HEK293T (cell line): ENCODE data around the gene MCF2L.

Experiments used
- CTCF ChIA-PET: fragments of 350-600 bp; formaldehyde crosslinking; extraction: SDS; loops from one replicate; lab custom pipeline; 2021; ENCODE audit warnings: antibody characterized with exemption, inconsistent platforms; lab: Yijun Ruan, JAX
- POLR2A ChIA-PET: fragments of 350-600 bp; formaldehyde crosslinking; extraction: SDS; loops from one replicate; lab custom pipeline; 2020; ENCODE audit warnings: antibody characterized with exemption, inconsistent platforms; lab: Yijun Ruan, JAX
- DNase-seq: peaks from one replicate; pipeline ENCODE4 v3.0.0; 2012; ENCODE audit warnings: mixed read lengths; ENCODE audit errors: extremely low spot score
- ARNT ChIP-seq: fragments of 450-650 bp; IDR thresholded peaks from 2 replicates; pipeline ENCODE4 v1.6.1; 2017; ENCODE audit warnings: mild to moderate bottlenecking
- BHLHE40 ChIP-seq: fragments of 450-650 bp; IDR thresholded peaks from 2 replicates; pipeline ENCODE4 v1.6.1; 2016; ENCODE audit warnings: mild to moderate bottlenecking, moderate library complexity, borderline replicate concordance
- CTBP1 ChIP-seq: fragments of 450-650 bp; IDR thresholded peaks from 2 replicates; pipeline ENCODE4 v1.6.1; 2016; ENCODE audit warnings: borderline replicate concordance
- ELF4 ChIP-seq: fragments of 450-650 bp; IDR thresholded peaks from 2 replicates; pipeline ENCODE4 v1.6.1; 2017; ENCODE audit warnings: antibody characterized with exemption
- FOXA1 ChIP-seq: fragments of 450-650 bp; IDR thresholded peaks from 2 replicates; pipeline ENCODE4 v1.6.1; 2016; ENCODE audit warnings: mild to moderate bottlenecking
- FOXK2 ChIP-seq: fragments of 450-650 bp; IDR thresholded peaks from 2 replicates; pipeline ENCODE4 v1.6.1; 2016; ENCODE audit warnings: mild to moderate bottlenecking
- FOXM1 ChIP-seq: fragments of 450-650 bp; IDR thresholded peaks from 2 replicates; pipeline ENCODE4 v1.6.1; 2017; ENCODE audit warnings: mild to moderate bottlenecking, borderline replicate concordance
- HDGF ChIP-seq: fragments of 450-650 bp; IDR thresholded peaks from 2 replicates; pipeline ENCODE4 v1.6.1; 2017; ENCODE audit warnings: antibody characterized with exemption, borderline replicate concordance
- L3MBTL2 ChIP-seq: fragments of 450-650 bp; conservative IDR thresholded peaks from 2 replicates; pipeline ENCODE4 v1.6.1; 2016; ENCODE audit warnings: mild to moderate bottlenecking
- LEF1 ChIP-seq: fragments of 450-650 bp; IDR thresholded peaks from 2 replicates; pipeline ENCODE4 v1.6.1; 2017; ENCODE audit warnings: mild to moderate bottlenecking, borderline replicate concordance
- NFRKB ChIP-seq: fragments of 450-650 bp; IDR thresholded peaks from 2 replicates; pipeline ENCODE4 v1.6.1; 2016; ENCODE audit warnings: mild to moderate bottlenecking, moderate library complexity
- SP1 ChIP-seq: fragments of 450-650 bp; IDR thresholded peaks from 2 replicates; pipeline ENCODE4 v1.6.1; 2017
- SUZ12 ChIP-seq: fragments of 450-650 bp; IDR thresholded peaks from 2 replicates; pipeline ENCODE4 v1.6.1; 2016; ENCODE audit warnings: mild to moderate bottlenecking
- TARDBP ChIP-seq: fragments of 450-650 bp; IDR thresholded peaks from 2 replicates; pipeline ENCODE4 v1.6.1; 2016
- ZNF384 ChIP-seq: fragments of 450-650 bp; IDR thresholded peaks from 2 replicates; pipeline ENCODE4 v1.6.1; 2016
- TF ChIP-seq, protein P1 (sequence below): fragments of 450-650 bp; IDR thresholded peaks from 2 replicates; pipeline ENCODE4 v1.6.1; 2016

The MCF2L gene

DNA sequence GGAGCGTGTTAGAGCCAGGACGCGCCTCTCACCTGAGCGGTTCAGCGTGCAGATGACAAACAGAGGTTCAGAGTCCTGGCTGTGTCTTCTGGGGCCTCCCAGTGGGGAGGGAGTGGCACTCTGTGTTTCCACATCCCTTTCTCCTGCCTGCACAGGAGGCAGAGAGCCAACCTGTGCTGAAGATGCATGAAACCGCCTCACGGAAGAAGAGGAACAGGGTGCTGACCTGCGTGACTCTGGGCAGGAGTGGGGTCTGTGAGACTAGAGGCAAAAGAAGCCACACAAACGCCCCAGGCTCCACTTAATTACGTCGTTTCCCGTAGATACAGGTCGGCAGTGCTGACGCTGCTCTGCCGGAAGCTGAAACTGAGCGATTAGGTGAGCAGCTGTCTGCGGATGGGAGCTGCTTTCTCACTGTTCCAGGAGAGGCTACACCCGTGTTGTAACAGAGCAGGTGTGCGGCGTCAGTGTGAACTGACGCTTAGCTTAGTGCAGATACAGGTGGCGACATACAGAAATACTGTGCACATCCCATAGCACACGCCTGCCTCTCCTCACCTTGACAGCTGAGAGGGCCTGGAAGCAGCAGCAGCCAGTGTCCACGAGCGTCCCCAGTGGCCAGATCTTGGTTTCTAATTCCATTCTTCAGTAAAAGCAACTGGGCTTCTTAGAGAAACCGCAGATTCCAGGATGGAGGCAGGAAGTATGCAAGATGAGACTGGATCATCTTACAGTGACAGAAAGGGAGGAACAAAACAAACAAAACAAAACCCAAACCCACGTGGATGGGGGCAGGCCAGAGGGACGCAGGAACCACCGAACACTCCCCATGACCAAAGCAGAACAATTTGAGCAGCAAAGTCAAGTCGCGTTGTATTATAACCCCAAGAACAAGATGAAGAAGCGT is 37.7 kb upstream of the MCF2L start:
- DNase-seq = peak; percentile 61
- POLR2A ChIA-PET = no interaction called here
- CTCF ChIA-PET = interaction anchor here (0.5 to 2.2 kb wide), 12 partner anchors 9 to 291 kb away, joined by 3 to 9 read pairs (median 4); no protein-coding TSS in a partner anchor
- TF ChIP-seq LEF1 (no peak), FOXM1 (no peak), L3MBTL2 (no peak)

DNA sequence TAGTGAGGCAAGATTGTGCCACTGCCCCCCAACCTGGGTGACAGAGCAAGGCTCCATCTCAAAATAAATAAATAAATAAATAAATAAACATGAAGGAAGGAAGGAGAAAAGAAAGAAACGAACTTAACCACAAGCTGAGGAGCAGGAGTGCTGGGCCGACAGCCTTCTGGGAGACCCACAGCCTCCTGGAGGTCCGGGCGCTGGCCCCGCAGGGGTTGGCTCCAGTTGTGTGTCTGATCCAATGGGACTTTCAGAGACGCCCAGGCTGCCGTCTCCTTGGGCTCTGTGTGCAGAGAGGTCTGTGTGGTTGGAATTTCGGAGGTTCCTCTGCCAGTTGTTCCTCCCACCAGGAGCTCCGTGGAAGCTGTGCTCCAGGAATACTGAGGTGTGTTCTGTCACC is 36.0 kb upstream of the MCF2L start:
- TF ChIP-seq ARNT (no peak), TARDBP (no peak), SP1 (no peak), FOXA1 (no peak), FOXM1 (no peak), NFRKB (no peak), CTBP1 (no peak), BHLHE40 (no peak), SUZ12 (no peak), FOXK2 (no peak), HDGF (no peak), ZNF384 (no peak), ELF4 (no peak), L3MBTL2 (no peak)
- TF ChIP-seq, protein P1, sequence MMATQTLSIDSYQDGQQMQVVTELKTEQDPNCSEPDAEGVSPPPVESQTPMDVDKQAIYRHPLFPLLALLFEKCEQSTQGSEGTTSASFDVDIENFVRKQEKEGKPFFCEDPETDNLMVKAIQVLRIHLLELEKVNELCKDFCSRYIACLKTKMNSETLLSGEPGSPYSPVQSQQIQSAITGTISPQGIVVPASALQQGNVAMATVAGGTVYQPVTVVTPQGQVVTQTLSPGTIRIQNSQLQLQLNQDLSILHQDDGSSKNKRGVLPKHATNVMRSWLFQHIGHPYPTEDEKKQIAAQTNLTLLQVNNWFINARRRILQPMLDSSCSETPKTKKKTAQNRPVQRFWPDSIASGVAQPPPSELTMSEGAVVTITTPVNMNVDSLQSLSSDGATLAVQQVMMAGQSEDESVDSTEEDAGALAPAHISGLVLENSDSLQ = no peak
- POLR2A ChIA-PET = no interaction called here

DNA sequence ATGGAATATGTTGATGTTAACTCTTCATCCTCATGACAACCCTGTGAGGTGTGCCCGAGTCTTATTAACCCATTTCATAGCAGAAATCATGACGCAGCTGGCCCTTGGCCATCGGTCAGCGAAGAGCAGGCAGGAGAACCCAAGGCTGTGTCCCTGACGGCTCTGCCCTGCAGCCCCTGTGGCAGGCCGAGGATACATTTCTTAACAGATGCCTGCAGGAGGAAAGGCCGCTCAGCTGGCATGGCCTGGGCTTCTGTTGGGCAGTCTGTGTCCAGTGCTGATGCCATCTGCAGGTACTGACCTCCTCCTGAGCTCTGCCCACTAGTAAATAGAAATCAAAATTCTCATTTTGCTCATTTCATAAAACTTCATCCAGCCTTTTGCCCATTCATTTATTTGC is 35.4 kb upstream of the MCF2L start:
- CTCF ChIA-PET = interaction anchor here (1.6 kb wide), 1 partner anchor 9 kb away, joined by 4 read pairs; no protein-coding TSS in a partner anchor
- no peak for TF ChIP-seq NFRKB
- TF ChIP-seq FOXK2 = no peak
- TF ChIP-seq SUZ12 = no peak
- TF ChIP-seq SP1 = no peak
- TF ChIP-seq FOXM1 = no peak
- no peak for TF ChIP-seq L3MBTL2
- no peak for TF ChIP-seq ARNT
- no peak for TF ChIP-seq CTBP1
- no peak for TF ChIP-seq BHLHE40
- no peak for TF ChIP-seq LEF1
- no peak for TF ChIP-seq TARDBP
- TF ChIP-seq ELF4 = no peak
- TF ChIP-seq, protein P1 = no peak
- TF ChIP-seq ZNF384 = no peak
- no peak for TF ChIP-seq FOXA1
- DNase-seq = no peak
- POLR2A ChIA-PET = no interaction called here

More for the DNA sequence above, 36.0 kb upstream of the MCF2L start:
- CTCF ChIA-PET = interaction anchor here (1.6 to 2.2 kb wide), 3 partner anchors 10 to 59 kb away, joined by 4 to 9 read pairs (median 8); no protein-coding TSS in a partner anchor
- no peak for DNase-seq

DNA sequence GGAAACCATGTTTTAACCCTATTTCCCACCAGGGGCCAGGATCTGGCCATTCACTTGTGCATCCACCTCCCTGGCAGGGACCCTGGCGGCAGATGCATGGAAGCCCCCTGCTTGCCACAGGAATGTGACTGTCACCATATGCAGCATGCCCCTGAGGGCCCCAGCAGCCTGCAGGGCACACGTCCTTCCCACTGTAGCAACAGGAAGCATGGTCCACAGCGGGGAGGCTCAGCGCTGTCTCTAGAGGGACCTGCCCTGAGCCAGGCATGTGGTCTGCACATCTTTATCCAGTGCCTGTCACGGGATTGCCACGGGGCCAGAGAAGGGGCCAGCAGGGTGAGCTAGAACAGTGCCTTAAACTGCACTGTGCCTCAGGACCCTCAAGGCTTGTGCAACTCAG is 34.9 kb upstream of the MCF2L start:
- ChIA-PET POLR2A (no interaction called here), CTCF (interaction anchor here (1.6 kb wide), 1 partner anchor 9 kb away, joined by 4 read pairs; no protein-coding TSS in a partner anchor)
- no peak for DNase-seq
- TF ChIP-seq FOXA1 (no peak), SUZ12 (no peak), SP1 (no peak), NFRKB (no peak), CTBP1 (no peak), BHLHE40 (no peak), ELF4 (no peak), FOXM1 (no peak), TARDBP (no peak), FOXK2 (no peak), ZNF384 (no peak), LEF1 (no peak), L3MBTL2 (no peak), ARNT (no peak)
- TF ChIP-seq, protein P1 = no peak

DNA sequence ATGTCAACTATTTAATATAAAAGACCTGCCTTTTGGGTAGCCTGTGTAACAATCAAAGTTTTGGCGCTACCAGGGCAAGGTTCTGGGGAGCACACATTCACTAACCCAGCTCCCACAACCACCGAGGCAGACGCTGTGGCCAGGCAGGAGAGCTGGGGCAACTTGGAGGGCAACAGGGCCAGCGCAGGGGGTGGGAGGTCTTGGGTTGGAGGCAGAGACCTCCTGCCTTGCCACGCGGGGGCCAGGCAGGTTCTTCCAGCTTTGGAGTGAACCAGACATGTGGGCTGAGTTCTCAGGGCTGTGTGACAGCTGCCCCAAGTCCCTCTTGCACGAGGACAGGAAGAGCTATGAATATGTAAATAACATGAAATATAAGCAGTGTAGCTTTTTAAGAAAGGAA is 30.3 kb upstream of the MCF2L start:
- CTCF ChIA-PET = no interaction called here
- TF ChIP-seq SP1 (no peak), HDGF (no peak), LEF1 (no peak), CTBP1 (no peak), SUZ12 (no peak), ELF4 (no peak), ARNT (no peak), FOXM1 (no peak), NFRKB (no peak), FOXK2 (no peak), ZNF384 (no peak), BHLHE40 (no peak), TARDBP (no peak), FOXA1 (no peak), L3MBTL2 (no peak)
- TF ChIP-seq, protein P1 = no peak
- POLR2A ChIA-PET = no interaction called here
- no peak for DNase-seq
